PFSK-1 (cell line): ENCODE data around the gene TRIL.

Experiments used
- POLR2AphosphoS5 ChIP-seq: IDR thresholded peaks from 2 replicates; pipeline ENCODE4 v1.6.1; 2012; ENCODE audit warnings: low read depth, mild to moderate bottlenecking, control low read depth, low read length, moderate library complexity
- SIN3A ChIP-seq: IDR thresholded peaks from 2 replicates; pipeline ENCODE4 v1.6.1; 2012; ENCODE audit warnings: mild to moderate bottlenecking, low read length, moderate library complexity, borderline replicate concordance; ENCODE audit not compliant: insufficient read depth
- TAF1 ChIP-seq: IDR thresholded peaks from 2 replicates; pipeline ENCODE4 v1.6.1; 2012; ENCODE audit warnings: low read length, control low read depth, borderline replicate concordance; ENCODE audit not compliant: insufficient read depth
- TF ChIP-seq, protein P1 (sequence below), 2 experiments: IDR thresholded peaks; 2 replicates each; pipeline versions ENCODE4 v1.6.1 to v1.8.0; 2011 to 2012; ENCODE audit warnings: low read depth in 2 of 2, low read length in 2 of 2, control low read depth in 1 of 2, inconsistent platforms in 1 of 2, mild to moderate bottlenecking in 1 of 2, moderate library complexity in 1 of 2; ENCODE audit not compliant: insufficient read depth in 1 of 2

DNA sequence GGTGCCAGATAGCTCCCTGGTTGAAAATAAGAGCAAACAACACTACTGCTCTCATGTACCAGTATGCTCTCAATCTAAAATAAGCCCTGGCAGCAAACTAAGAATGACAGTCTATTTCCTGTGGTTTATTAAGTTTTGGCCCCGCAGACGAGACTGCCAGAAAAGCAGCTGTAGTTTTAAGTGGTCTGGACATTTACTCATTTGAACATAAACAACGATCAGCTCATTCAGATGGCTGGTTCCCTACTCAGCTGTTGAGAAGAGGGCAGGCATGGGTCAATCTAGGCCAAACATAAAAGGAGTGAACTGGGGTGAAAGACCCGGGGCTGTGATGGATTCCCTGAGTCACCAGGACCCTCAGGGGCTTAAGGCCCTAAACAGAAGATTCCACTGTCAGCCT, 4.5 kb downstream of the TRIL start:
- TF ChIP-seq POLR2AphosphoS5, result no peak
- TF ChIP-seq, protein P1, sequence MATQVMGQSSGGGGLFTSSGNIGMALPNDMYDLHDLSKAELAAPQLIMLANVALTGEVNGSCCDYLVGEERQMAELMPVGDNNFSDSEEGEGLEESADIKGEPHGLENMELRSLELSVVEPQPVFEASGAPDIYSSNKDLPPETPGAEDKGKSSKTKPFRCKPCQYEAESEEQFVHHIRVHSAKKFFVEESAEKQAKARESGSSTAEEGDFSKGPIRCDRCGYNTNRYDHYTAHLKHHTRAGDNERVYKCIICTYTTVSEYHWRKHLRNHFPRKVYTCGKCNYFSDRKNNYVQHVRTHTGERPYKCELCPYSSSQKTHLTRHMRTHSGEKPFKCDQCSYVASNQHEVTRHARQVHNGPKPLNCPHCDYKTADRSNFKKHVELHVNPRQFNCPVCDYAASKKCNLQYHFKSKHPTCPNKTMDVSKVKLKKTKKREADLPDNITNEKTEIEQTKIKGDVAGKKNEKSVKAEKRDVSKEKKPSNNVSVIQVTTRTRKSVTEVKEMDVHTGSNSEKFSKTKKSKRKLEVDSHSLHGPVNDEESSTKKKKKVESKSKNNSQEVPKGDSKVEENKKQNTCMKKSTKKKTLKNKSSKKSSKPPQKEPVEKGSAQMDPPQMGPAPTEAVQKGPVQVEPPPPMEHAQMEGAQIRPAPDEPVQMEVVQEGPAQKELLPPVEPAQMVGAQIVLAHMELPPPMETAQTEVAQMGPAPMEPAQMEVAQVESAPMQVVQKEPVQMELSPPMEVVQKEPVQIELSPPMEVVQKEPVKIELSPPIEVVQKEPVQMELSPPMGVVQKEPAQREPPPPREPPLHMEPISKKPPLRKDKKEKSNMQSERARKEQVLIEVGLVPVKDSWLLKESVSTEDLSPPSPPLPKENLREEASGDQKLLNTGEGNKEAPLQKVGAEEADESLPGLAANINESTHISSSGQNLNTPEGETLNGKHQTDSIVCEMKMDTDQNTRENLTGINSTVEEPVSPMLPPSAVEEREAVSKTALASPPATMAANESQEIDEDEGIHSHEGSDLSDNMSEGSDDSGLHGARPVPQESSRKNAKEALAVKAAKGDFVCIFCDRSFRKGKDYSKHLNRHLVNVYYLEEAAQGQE (IDR thresholded peaks at IDR 0.05; ENCODE audit: insufficient read depth in 1 of 2, low read depth in 2 of 2, low read length in 2 of 2), result 0 out of 4 replicates have a peak, but pooled peaks of 1 of the 2 experiments have one; percentile 7
- TF ChIP-seq TAF1, result no peak
- peak; percentile 68; the same call in 1 of the 2 replicates for TF ChIP-seq SIN3A
